ENCODE measurements around the gene BMP6. TPM values are rescaled to one million over a fixed set of nuclear protein-coding genes. Genes with fewer than 3 reads are reported as not detected.
A peak's percentile ranks its signal among the peaks of the same experiment; 100 is the strongest.

BMP6 gene
- total RNA-seq, 1 donor from 2014 or later: 0.44 TPM

GRCh38 chr6:7758456-7758855, 32.6 kb downstream of the BMP6 start:
- H3K27me3 Mint-ChIP-seq (ENCODE audit: low read depth): peaks cover 11% of the 10 kb centered on the region

GRCh38 chr6:7759320-7759719, 33.4 kb downstream of the BMP6 start:
- H3K36me3 Mint-ChIP-seq (ENCODE audit: low read depth): no peaks in the 10 kb centered on the region
- H3K27me3 Mint-ChIP-seq (ENCODE audit: low read depth): peaks cover 3% of the 10 kb centered on the region
- H3K4me3 Mint-ChIP-seq: no peak overlapping the region
- peaks cover 4% of the 10 kb centered on the region for H3K9me3 Mint-ChIP-seq
- no peak for TF ChIP-seq CTCF (conservative IDR thresholded peaks at IDR 0.05)
- no peak for DNase-seq (ENCODE audit: low read depth, low spot score)
- peaks cover 6% of the 10 kb centered on the region for H3K4me1 Mint-ChIP-seq
- H3K27ac Mint-ChIP-seq (ENCODE audit: unreplicated experiment): no peak overlapping the region

More at GRCh38 chr6:7758456-7758855, 32.6 kb downstream of the BMP6 start:
- DNase-seq (ENCODE audit: low read depth, low spot score): no peak
- no peak overlapping the region for H3K27ac Mint-ChIP-seq (ENCODE audit: unreplicated experiment)
- H3K4me3 Mint-ChIP-seq: no peak overlapping the region
- peaks cover under 1% of the 10 kb centered on the region for H3K4me1 Mint-ChIP-seq
- TF ChIP-seq CTCF (conservative IDR thresholded peaks at IDR 0.05): no peak
- peaks cover 4% of the 10 kb centered on the region for H3K9me3 Mint-ChIP-seq
- H3K36me3 Mint-ChIP-seq (ENCODE audit: low read depth): no peaks in the 10 kb centered on the region

GRCh38 chr6:7761051-7761450, 35.2 kb downstream of the BMP6 start:
- no peak overlapping the region for H3K27ac Mint-ChIP-seq (ENCODE audit: unreplicated experiment)
- H3K4me3 Mint-ChIP-seq: no peak overlapping the region
- peaks cover 6% of the 10 kb centered on the region for H3K4me1 Mint-ChIP-seq
- TF ChIP-seq CTCF (conservative IDR thresholded peaks at IDR 0.05): no peak
- DNase-seq (ENCODE audit: low read depth, low spot score): no peak
- H3K27me3 Mint-ChIP-seq (ENCODE audit: low read depth): peaks cover 3% of the 10 kb centered on the region
- peaks cover 1% of the 10 kb centered on the region for H3K9me3 Mint-ChIP-seq
- H3K36me3 Mint-ChIP-seq (ENCODE audit: low read depth): peaks cover 2% of the 10 kb centered on the region

- Mint-ChIP-seq H3K27ac (ENCODE audit: unreplicated experiment) (no peak overlapping the region), H3K9me3 (no peaks in the 10 kb centered on the region), H3K36me3 (ENCODE audit: low read depth) (peaks cover 2% of the 10 kb centered on the region), H3K27me3 (ENCODE audit: low read depth) (peaks cover 3% of the 10 kb centered on the region), H3K4me1 (peaks cover 6% of the 10 kb centered on the region), H3K4me3 (no peak overlapping the region)
- TF ChIP-seq CTCF (conservative IDR thresholded peaks at IDR 0.05): no peak
- no peak for DNase-seq (ENCODE audit: low read depth, low spot score)
Observed at GRCh38 chr6:7762760-7763159, 36.9 kb downstream of the BMP6 start.

- Mint-ChIP-seq H3K36me3 (ENCODE audit: low read depth) (peaks cover 2% of the 10 kb centered on the region), H3K27me3 (ENCODE audit: low read depth) (peaks cover 3% of the 10 kb centered on the region), H3K4me1 (peaks cover 6% of the 10 kb centered on the region), H3K4me3 (no peak overlapping the region), H3K27ac (ENCODE audit: unreplicated experiment) (peak overlapping the region; percentile 20), H3K9me3 (no peaks in the 10 kb centered on the region)
- TF ChIP-seq CTCF (conservative IDR thresholded peaks at IDR 0.05): no peak
- DNase-seq (ENCODE audit: low read depth, low spot score): no peak
Observed at GRCh38 chr6:7763881-7764280, 38.0 kb downstream of the BMP6 start.
